ENCODE results near the gene CCDC88C.
"Not testable (repeated sequence)": the region's sequence is repeated elsewhere in the genome, so short reads cannot be mapped to it uniquely, and the experiment has no call there.

CCDC88C gene

DNA sequence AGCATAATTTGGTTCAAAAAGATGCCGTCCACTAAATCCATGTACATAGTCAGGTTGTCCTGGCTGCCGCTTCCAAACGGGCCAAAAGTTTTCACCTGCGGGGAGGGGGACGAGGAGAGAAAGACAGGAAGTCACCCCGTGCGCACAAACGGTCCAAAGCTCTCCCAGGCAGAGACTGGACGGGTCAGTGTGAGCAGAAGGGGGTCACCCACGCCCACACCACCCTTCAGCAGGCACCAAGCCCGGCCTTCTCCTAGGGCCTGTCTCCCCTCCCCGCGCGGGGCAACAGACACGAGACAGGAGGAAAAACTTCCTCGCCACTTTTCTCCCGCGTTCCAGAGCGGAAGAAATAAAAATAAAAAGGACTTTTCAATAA, 888 bp downstream of the CCDC88C start:
- no peak for DNase-seq (ENCODE audit: low read depth in 2 of 2)

DNA sequence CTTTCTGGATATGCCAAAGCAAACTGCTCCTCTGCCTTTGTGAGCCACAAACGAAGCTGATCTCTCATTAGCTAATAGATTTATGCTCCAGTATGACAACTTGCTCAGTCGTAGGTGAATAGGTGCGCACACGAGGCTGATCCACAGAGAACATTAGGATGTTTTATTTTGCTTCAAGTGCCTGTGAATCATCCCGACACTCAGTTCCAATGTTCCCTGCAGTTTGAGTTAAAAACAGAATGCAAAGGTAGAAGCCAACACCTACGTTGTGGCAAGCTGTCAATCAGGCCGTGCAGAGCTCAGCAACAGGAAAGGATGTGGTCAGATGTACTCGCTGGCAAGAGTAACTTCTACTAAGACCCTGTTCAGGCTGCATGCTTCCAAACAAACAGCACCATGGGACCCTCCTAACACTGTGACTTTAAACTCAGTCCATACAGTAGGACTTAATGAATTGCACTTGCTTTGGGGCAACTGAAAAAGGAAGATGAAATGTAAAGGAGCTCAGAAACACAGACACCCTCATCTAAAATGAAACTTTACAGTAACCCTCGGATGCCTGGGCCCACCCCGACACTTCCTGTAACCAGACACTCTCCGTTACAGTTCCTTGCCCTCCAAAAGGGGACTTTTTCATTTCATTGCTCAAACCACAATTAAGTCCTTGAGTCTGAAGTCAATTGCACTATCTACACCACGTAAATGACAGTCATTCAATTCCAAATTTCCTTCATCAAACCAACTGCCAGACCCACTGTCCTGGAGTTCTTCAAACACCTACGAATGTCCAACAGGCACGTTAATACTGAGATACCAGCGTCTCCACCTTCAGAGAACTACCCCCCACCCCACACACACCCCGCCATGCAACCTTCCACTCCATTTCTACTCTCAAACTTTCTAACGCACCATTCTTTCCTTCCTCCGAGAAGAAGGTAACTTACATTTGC, 1.6 kb downstream of the CCDC88C start:
- DNase-seq (ENCODE audit: low read depth in 2 of 2) = peak in 1 of 2 donors; percentile 47

DNA sequence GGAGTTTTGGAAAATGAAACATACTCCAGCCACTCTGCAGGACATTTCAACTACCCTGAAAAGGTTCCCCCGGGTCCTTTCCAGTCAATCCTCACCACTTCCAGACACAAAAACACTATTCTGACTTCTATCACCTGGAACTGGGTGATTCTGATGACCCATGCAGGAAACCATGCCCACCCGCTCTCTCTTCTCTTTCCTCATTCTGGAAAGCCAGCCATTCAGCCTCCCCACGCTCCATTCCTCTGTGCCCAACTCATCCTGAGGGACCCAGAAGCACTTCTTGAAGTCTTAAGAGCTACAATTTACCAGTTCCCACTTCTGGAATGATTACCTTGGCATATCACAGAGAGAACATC, 3.2 kb downstream of the CCDC88C start:
- no peak for DNase-seq (ENCODE audit: low read depth in 2 of 2)

DNA sequence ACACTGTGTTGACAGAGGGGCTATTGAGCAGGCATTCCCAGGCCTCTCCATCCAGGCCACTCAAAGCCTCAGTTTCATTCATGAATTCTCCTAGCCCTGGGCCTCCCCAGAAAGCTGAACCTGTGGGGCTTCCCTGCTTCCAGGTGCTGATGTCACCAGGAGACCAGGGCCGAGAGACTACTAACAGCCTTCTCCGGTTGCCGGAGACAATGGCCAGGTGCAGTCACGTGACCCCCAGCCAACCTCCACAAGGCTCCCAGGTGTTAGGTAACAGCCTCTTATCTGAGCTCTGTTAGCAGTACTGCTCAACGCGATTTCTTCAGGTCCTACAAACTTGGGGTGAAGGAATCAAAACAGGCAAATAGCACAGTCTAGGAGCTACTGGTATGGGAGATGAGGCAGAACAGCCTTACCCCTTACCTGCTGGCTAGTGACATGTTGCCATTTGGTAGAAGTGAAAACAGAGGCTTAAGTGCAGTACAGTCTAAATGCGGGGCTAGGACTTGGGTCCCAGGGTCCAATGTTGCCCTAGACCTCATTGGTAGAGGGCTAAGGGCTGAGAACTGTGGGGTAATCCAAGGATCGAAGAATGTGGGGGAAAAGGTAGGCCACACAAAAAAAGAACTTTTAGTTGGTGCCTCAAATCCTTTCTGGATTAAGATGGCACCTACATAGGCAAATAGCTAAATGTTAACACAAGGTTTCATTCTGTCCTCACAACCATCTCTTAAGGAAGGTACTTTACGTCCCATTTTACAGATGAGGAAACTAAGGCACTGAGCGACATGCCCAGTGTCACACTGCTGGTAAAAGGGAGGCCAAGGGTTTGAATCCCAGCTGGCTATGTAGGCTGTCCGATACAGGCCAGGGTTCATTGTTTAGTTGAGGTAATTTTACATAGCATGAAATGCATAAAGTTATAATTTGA, 3.8 kb downstream of the CCDC88C start:
- no peak for DNase-seq (ENCODE audit: low read depth in 2 of 2)

DNA sequence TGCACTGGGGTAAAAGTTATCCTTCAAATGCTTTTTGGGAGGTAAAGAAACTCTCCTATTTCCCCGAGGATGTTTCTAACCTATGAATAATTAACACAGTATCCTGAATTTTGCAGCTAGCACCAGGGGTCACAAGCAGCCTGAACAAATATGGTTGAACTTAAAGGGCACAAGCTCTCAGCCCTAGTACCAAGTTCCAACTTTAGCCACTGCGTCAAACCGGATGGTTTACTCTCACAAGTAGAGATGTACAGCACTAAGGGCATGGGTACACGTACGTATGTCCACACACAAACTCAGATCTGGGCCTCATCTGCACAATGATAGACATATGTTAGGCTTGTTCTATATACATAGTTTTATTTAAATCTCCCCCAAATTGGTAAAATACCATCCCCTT, 4.7 kb downstream of the CCDC88C start:
- DNase-seq (ENCODE audit: low read depth in 2 of 2) = no peak

DNA sequence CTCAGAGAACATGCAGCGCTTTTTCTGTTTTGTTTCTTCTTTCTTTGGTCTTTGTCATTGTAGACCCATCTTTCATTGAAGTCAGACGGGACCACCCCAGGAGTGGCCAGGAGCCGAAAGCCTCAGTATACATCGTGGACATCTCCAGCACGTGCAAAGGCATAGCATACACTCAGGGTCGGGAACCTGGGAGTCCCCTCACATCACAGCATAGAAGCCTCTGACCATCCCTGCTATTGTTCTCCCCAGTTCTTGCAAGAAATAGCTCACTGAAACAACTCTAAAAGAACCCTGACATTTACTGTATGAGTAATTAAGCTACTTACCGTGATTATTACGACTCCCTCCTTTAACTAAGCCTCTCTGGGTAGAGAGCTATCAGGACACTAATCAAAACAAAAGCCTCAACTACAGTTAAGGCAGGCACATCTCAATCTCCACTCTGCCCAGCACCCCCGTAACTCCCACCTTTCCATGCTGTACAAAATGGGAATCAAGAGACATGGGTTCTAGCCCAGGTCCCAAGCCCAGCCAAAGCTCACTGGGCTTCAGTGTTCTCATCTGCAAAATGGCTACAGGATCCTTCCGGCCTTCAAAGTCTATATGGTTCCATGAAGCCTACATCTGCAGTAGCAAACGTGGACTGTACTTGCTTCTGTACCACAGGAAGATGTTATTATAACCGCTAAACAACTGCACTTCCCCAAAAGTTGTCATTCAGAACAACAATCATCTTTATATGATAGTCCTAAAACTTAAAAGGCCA, 6.7 kb downstream of the CCDC88C start:
- no peak for DNase-seq (ENCODE audit: low read depth in 2 of 2)

DNA sequence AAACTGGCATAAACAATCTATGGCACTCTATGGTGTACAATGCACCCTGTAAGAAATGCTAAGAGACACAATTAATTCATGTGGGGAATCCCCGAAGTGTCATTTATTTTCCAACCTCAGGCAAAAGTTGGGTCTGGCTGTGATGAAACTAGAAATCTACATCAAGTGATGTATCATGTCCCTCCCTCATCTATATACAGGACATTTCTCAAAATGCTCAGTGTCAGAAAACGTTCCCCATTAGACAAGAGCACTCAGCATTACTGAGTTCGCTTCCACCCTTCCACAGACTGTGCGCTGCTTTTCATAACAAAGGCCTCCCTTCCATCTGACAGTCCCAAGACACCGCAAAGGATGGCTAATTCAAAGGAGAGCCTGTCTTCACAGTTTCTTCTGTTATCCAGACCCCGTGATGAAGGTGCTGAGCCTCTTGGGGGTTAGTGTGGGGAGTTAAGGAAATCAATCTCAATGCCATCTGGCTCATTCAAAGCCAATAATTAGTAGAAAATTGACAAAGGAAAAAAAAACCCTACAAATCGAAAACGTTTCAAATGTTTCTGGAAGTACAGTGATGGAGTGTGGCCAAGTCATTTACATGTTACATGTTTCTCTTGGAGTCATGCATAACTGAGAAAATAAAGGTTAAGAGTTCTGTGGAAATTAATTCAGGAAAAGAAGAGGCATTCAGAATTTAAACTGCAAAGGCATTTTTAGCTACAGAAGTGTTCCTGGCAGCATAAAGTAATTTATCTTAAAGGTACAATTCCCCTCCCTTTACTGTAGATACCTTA, 7.5 kb downstream of the CCDC88C start:
- no peak for DNase-seq (ENCODE audit: low read depth in 2 of 2)

DNA sequence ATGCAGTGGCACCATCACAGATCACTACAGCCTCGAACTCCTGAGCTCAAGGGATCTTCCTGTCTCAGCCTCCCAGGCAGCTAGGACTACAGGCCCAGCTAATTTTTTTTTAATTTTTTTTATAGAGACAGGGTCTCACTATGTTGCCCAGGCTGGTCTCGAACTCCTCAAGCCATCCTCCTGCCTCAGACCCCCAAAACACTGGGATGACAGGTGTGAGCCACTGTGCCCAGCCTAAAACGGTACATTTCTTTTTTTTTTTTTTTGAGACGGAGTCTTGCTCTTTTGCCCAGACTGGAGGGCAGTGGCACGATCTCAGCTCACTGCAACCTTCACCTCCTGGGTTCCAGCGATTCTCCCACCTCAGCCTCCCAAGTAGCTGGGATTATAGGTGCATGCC, 8.4 kb downstream of the CCDC88C start:
- not testable (repeated sequence) for DNase-seq (ENCODE audit: low read depth in 2 of 2)

DNA sequence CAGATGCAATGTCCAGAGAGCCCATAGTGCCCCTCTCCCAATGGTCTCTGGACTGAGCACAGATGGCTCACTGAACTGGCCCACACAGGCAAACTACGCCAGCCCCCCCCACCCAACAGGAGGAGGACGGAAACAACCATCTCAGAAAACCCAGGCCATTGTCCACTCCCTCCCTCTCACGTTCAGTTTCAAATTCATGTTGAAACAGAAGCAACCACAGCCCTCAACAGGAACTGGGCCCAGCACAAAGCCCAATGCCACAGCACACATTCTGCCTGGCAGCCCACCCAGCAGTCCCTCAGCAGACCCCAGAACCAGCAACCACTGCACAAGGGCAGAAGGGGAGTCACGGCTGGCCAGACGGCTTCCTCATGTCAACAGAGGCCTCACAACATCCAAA, 10.6 kb downstream of the CCDC88C start:
- DNase-seq (ENCODE audit: low read depth in 2 of 2) = no peak

DNA sequence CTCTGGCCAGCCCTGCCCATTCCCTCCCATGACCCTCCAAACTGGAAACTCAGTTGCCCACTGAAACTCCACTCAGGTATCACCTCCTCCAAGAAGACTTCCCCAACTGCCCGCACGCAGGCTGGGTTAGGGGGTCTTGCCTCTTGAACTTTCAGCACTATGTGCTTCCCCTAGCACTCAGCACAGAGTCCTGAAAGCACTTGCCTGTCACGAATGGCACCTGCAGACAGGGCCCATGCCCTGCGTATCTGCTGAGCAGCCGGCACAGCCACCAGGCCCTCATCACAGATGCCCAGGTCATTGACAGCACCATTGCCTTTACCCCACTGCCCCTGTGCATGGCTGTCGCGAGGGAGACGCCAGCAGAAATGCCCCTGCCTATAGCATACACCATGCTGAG, 11.2 kb downstream of the CCDC88C start:
- no peak for DNase-seq (ENCODE audit: low read depth in 2 of 2)

DNA sequence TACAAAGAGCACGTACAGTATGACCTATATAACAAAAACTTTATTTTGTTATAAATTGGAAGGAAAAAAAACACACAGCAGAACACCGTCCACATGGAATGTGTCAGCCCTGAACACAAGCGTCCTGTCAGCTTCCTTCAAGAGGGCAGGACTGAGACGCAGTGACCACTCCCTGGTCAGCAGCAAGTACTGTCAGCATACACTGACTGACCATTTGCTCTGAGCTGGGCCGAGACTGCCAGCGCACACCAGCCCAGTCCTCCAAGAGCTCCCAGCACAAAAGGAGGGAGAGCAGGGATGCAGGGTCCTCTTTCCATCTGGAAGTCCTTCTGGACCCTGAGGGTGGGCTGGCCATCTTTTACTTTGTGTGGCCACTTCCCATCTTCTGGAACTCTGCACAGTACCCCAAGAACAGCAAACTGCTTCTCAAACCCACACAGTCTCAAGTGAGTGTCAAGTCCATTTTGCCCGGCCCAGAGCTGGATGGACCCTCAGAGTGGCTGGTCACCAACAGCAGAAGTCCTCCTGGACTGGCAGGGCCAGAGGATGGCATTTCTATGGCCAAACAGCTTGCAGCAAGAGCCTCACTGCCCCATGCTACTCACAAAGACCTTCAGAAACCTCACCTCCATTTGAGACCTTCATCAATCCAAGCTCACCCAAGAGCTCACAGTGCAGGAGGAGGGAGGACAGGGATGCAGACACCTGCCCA, 11.7 kb downstream of the CCDC88C start:
- no peak for DNase-seq (ENCODE audit: low read depth in 2 of 2)

DNA sequence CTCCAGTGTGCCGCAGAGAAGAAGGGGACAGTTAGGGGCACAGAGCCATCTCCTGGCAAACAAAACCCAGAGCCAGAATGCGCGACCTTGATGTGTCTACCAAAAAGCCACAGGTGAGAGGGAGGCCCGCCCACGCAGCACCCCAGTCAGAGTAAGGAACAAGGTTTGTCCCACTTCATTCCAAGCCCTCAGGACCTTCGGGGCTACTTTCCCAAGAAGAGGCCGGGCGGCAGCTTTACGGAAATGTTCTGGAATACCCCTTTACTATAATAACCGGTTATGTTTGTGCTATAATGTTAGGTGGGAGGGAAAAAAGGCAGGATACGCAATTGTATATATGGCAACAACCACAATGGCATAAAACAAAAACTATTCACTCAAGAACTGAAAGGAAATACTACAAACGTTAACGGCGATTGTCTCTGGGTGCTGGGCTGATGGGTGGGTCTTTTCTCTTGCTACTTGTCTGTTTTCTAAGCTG, 12.3 kb downstream of the CCDC88C start:
- peak in 1 of 2 donors; percentile 47 for DNase-seq (ENCODE audit: low read depth in 2 of 2)

DNA sequence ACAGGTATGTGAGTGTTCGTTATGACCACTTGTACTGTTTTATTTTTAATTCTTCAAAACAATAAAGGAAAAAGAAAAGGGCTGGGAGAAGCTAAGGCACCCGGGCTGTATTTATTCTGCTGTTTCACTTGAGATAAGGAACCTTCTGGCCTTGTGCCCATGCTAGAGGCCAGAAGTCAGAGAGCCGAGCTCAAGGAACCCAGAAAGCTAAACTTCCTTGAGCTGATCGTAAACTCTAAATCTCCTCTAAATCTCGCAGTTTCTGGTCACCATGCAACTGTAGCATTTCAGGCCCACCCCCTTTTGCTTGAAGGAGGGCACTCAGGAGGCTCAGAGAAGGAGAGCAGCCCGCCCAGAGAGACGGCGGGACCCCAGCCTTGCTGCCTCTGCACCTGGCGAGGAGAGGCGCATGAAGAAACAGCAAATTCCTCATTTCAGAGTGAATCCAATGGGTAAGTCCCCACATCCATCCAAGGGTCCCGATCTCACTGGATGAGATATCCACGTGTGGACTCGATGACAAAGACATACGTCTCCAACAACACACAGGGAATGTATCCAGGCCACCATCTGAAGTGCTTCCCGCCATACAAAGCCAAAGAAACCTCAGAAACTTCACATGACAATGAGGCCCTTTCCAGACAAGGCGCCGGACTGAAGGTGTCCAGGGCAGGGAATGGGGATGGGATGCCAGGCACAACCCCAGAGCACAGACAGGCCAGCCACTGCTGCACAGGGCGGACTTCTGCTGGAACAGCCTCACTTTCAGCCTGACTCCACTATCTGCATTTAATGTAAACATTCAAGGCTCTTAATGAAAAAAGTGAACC, 14.6 kb downstream of the CCDC88C start:
- no peak for DNase-seq (ENCODE audit: low read depth in 2 of 2)

DNA sequence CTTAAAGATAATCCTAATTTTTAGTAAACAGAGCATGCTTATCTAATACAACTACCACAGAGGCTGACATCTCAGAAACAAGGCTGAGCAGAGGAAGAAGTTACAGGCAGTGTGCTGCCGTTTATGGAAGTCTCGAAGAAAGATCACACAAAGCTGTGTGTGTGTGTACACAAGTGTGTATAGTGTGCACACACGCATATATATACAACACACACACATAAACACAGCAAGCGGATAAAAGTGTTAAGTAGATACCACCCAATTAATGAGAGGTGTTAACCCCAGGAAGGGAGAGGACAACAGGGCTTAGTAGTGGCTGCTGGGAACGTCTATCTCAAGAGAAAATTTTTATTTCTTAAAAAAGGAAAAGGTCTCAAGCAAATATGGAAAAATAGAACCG, 15.3 kb downstream of the CCDC88C start:
- no peak for DNase-seq (ENCODE audit: low read depth in 2 of 2)

DNA sequence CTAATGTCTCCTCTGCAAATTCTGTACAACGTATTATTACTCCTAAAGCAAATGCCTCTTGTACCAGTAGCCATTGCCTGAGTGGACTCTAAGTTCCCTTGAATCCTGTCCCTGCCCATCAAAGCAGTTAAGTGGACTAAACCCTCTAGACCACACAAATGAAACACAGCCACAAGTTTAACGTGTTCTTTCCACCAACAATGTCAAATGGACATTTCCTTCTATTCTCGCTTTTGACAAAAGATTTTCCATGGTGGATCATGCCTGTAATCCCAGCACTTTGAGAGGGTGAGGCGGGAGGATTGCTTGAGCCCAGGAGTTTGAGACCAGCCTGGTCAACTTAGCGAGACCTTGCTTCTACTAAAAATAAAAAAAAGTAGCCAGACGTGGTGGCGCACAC, 15.9 kb downstream of the CCDC88C start:
- no peak for DNase-seq (ENCODE audit: low read depth in 2 of 2)

DNA sequence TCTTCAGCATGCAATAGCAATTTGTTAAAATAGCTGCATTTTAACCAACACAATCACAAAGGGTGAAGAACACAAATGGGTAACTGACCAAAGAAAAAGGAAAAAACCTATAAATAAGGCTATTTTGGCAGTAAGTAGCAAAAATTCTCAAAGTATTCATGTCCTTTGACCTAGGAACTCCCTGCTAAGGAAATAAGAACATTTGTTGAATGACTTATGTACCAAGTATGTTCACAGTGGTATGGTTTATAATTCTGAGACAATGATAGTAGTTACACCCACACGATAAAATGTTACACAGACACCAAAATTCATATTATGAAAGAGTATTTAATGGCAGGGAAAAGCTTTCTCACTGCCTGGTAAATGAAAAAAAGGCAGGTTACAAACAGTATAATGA, 16.9 kb downstream of the CCDC88C start:
- no peak for DNase-seq (ENCODE audit: low read depth in 2 of 2)

DNA sequence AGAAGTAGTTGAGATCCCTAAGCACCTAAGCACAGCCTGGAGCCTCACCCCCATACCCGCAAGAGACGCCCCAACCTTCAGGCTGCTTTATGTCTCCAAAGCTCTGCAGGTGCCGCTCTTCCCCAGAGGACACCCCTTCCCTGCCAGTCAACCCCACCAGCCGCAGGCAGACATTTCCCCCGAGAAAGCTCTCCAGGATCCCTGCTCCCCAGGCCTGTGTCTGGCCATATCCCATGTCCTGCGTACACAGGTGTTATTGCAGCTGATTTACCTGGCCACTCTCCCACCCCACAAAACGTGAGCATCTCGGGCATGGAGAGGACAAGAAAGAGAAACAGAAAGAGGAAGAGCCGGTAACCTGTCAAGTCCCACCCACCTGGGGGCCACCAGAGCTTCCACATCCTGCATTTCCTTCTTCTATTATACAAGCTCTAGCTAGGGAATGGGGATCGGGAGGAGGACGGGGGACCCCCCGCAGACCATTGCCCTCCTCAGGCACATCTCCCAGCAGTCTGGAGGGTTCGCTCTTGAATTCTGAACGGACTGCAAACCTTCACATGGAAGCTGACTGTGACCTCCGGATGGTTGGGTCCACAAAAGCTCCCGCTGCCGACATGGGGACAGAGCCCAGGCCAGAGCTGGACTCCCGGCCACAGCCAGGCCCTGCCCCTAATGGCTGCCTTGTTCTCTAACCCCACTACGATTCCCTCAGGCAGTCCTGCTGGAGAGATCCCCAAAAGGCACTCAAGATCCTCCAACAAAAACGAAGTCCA, 17.6 kb downstream of the CCDC88C start:
- no peak for DNase-seq (ENCODE audit: low read depth in 2 of 2)

DNA sequence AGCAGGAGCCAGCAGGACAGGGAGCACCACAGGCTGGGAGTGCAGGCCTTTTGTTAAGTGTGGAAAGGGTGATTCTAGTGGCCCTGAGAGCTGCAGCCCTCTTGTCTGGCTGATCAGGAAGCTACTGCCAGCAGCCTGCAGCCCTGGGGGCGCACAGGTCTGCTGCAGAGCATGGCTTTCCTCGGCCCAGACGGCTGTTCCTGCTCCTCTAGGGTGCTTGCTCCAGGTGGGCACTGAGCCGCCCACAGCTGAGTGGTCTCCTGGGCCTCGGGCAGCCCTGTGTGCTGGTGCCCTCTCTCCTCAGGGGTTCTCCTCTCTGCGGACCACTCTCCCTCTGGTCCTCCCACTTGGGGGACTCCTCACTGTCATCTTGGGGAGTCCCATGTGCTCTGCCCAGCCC, 18.9 kb downstream of the CCDC88C start:
- DNase-seq (ENCODE audit: low read depth in 2 of 2) = no peak

Data from activated CD8-positive, alpha-beta memory T cell treated with anti-CD3 and anti-CD28 coated beads for 4 hours (primary cell).